Subcutaneous abdominal adipose tissue (tissue), 5 donors: Measurements from ENCODE around the gene ZNF883.

ENCODE experiments used
- H3K27ac ChIP-seq: one replicate; pipeline ENCODE4 v1.7.0; 2013; ENCODE audit warnings: low read depth, mild to moderate bottlenecking, inconsistent platforms, low read length, moderate library complexity
- H3K27me3 ChIP-seq, 5 donors: one replicate each; pipeline ENCODE4 v1.7.0; 2013; ENCODE audit warnings: low read length in 5 of 5, inconsistent platforms in 1 of 5; ENCODE audit not compliant: control insufficient read depth in 5 of 5, insufficient read depth in 4 of 5
- H3K36me3 ChIP-seq, 5 donors: one replicate each; pipeline ENCODE4 v1.7.0; 2013; ENCODE audit warnings: low read length in 5 of 5; ENCODE audit not compliant: control insufficient read depth in 5 of 5, insufficient read depth in 5 of 5
- H3K4me1 ChIP-seq, 5 donors: one replicate each; pipeline ENCODE4 v1.7.0; 2013; ENCODE audit warnings: low read length in 5 of 5, mild to moderate bottlenecking in 3 of 5, moderate library complexity in 1 of 5; ENCODE audit not compliant: control insufficient read depth in 5 of 5, insufficient read depth in 5 of 5
- H3K4me3 ChIP-seq, 5 donors: one replicate each; pipeline ENCODE4 v1.7.0; 2013; ENCODE audit warnings: low read length in 5 of 5, low read depth in 1 of 5
- H3K9ac ChIP-seq, 5 donors: one replicate each; pipeline ENCODE4 v1.7.0; 2013; ENCODE audit warnings: low read length in 5 of 5, mild to moderate bottlenecking in 4 of 5, moderate library complexity in 3 of 5
- H3K9me3 ChIP-seq, 5 donors: one replicate each; pipeline ENCODE4 v1.7.0; 2013; ENCODE audit warnings: low read length in 5 of 5; ENCODE audit not compliant: control insufficient read depth in 5 of 5
- donor health status: healthy.
- donor health status: healthy.
- donor health status: healthy.
- donor health status: healthy.
- donor health status: healthy.

Gene ZNF883

GRCh38 chr9:113012492-113012891 lies 500 bp upstream of the ZNF883 start:
- Histone ChIP-seq H3K9ac (no peak overlapping the region), H3K27ac (no peak overlapping the region), H3K9me3 (peaks cover 4 to 29% (median 20%) of the 10 kb centered on the region in 5 donors), H3K27me3 (peaks cover 0 to 2% (median 0%) of the 10 kb centered on the region in 5 donors), H3K4me1 (peaks cover 0 to 6% (median 6%) of the 10 kb centered on the region in 5 donors), H3K36me3 (no peaks in the 10 kb centered on the region), H3K4me3 (peak overlapping the region in 4 of 5 donors; percentile 59 to 68 (median 64))

- H3K27ac ChIP-seq = no peak overlapping the region
- no peak overlapping the region for H3K9ac ChIP-seq
- H3K27me3 ChIP-seq = no peaks in the 10 kb centered on the region
- peaks cover 12 to 57% (median 42%) of the 10 kb centered on the region in 5 donors for H3K9me3 ChIP-seq
- no peaks in the 10 kb centered on the region for H3K4me1 ChIP-seq
- H3K4me3 ChIP-seq = peak overlapping the region in 1 of 5 donors; percentile 33
- H3K36me3 ChIP-seq = peaks cover 0 to 24% (median 0%) of the 10 kb centered on the region in 5 donors
Observed at GRCh38 chr9:113005777-113006176, 6.2 kb downstream of the ZNF883 start.

GRCh38 chr9:112997236-112997941 lies 14.6 kb downstream of the ZNF883 start:
- Histone ChIP-seq H3K9me3 (peaks cover 43 to 78% (median 62%) of the 10 kb centered on the region in 5 donors), H3K4me3 (peak overlapping the region in 4 of 5 donors; percentile 4 to 23 (median 12)), H3K4me1 (no peaks in the 10 kb centered on the region), H3K9ac (no peak overlapping the region), H3K27ac (no peak overlapping the region), H3K27me3 (no peaks in the 10 kb centered on the region), H3K36me3 (peaks cover 0 to 35% (median 5%) of the 10 kb centered on the region in 5 donors)

- Histone ChIP-seq H3K9me3 (peaks cover 0 to 8% (median 0%) of the 10 kb centered on the region in 5 donors), H3K36me3 (no peaks in the 10 kb centered on the region), H3K27me3 (no peaks in the 10 kb centered on the region), H3K27ac (no peak overlapping the region), H3K9ac (no peak overlapping the region), H3K4me3 (no peak overlapping the region), H3K4me1 (no peaks in the 10 kb centered on the region)
Observed at GRCh38 chr9:112971415-112971814, 40.6 kb downstream of the ZNF883 start.

GRCh38 chr9:112970939-112971338 lies 41.1 kb downstream of the ZNF883 start:
- Histone ChIP-seq H3K27me3 (no peaks in the 10 kb centered on the region), H3K4me3 (no peak overlapping the region), H3K9me3 (peaks cover 0 to 8% (median 0%) of the 10 kb centered on the region in 5 donors), H3K27ac (no peak overlapping the region), H3K9ac (no peak overlapping the region), H3K36me3 (no peaks in the 10 kb centered on the region), H3K4me1 (no peaks in the 10 kb centered on the region)

- Histone ChIP-seq H3K4me3 (no peak overlapping the region), H3K9ac (no peak overlapping the region), H3K27me3 (no peaks in the 10 kb centered on the region), H3K4me1 (no peaks in the 10 kb centered on the region), H3K27ac (no peak overlapping the region), H3K9me3 (peaks cover 0 to 3% (median 0%) of the 10 kb centered on the region in 5 donors), H3K36me3 (no peaks in the 10 kb centered on the region)
Observed at GRCh38 chr9:112969730-112970129, 42.3 kb downstream of the ZNF883 start.

- H3K4me3 ChIP-seq = no peak overlapping the region
- H3K9me3 ChIP-seq = peaks cover 0 to 6% (median 2%) of the 10 kb centered on the region in 5 donors
- no peak overlapping the region for H3K9ac ChIP-seq
- no peaks in the 10 kb centered on the region for H3K36me3 ChIP-seq
- H3K4me1 ChIP-seq = no peaks in the 10 kb centered on the region
- no peak overlapping the region for H3K27ac ChIP-seq
- peaks cover 0 to 3% (median 0%) of the 10 kb centered on the region in 5 donors for H3K27me3 ChIP-seq
Observed at GRCh38 chr9:112955550-112955949, 56.4 kb downstream of the ZNF883 start.

- Histone ChIP-seq H3K36me3 (no peaks in the 10 kb centered on the region), H3K9ac (no peak overlapping the region), H3K4me3 (no peak overlapping the region), H3K27me3 (peaks cover 0 to 8% (median 4%) of the 10 kb centered on the region in 5 donors), H3K9me3 (peaks cover 0 to 30% (median 22%) of the 10 kb centered on the region in 5 donors), H3K27ac (no peak overlapping the region), H3K4me1 (no peaks in the 10 kb centered on the region)
Observed at GRCh38 chr9:112945620-112946208, 66.3 kb downstream of the ZNF883 start.

GRCh38 chr9:112939418-112939817 lies 72.6 kb downstream of the ZNF883 start:
- no peaks in the 10 kb centered on the region for H3K4me1 ChIP-seq
- no peaks in the 10 kb centered on the region for H3K9me3 ChIP-seq
- H3K27me3 ChIP-seq = peaks cover 0 to 20% (median 7%) of the 10 kb centered on the region in 5 donors
- no peak overlapping the region for H3K4me3 ChIP-seq
- H3K27ac ChIP-seq = no peak overlapping the region
- H3K36me3 ChIP-seq = no peaks in the 10 kb centered on the region
- no peak overlapping the region for H3K9ac ChIP-seq

- H3K9me3 ChIP-seq = no peaks in the 10 kb centered on the region
- no peak overlapping the region for H3K4me3 ChIP-seq
- no peak overlapping the region for H3K27ac ChIP-seq
Observed at GRCh38 chr9:112933696-112934095, 78.3 kb downstream of the ZNF883 start.

More at GRCh38 chr9:112933696-112934095, 78.3 kb downstream of the ZNF883 start:
- no peak overlapping the region for H3K9ac ChIP-seq
- no peaks in the 10 kb centered on the region for H3K4me1 ChIP-seq
- peaks cover 0 to 22% (median 9%) of the 10 kb centered on the region in 5 donors for H3K27me3 ChIP-seq
- H3K36me3 ChIP-seq = no peaks in the 10 kb centered on the region
